Heart left ventricle (tissue), 16 donors: Measurements from ENCODE around the gene STX1B. TPM values are rescaled to one million over a fixed set of nuclear protein-coding genes. Genes with fewer than 3 reads are reported as not detected.

Experiments
- ATAC-seq, 4 donors: fragments of 200-7000 bp; cut with Tn5 transposase; one replicate each; pipeline ENCODE4 v1.9.1; 2020 to 2022; ENCODE audit warnings: moderate library complexity in 4 of 4, mild to moderate bottlenecking in 3 of 4, moderate number of reproducible peaks in 1 of 4
- DNase-seq, 5 donors: peaks; one replicate each; pipeline ENCODE4 v3.0.0-alpha.2; 2020
- H3K27ac ChIP-seq, 12 donors: fragments of 200-600 bp; sonication (generic) in 4 of 12; one replicate each; pipeline versions ENCODE4 v1.5.0 to v1.8.0; 2016 to 2022; ENCODE audit warnings: mild to moderate bottlenecking in 2 of 12
- H3K27me3 ChIP-seq, 9 donors: fragments of 200-600 bp; sonication (generic) in 2 of 9; one replicate each; pipeline versions ENCODE4 v1.5.1 to v1.8.0; 2016 to 2022; ENCODE audit warnings: mild to moderate bottlenecking in 3 of 9
- H3K36me3 ChIP-seq, 9 donors: fragments of 200-600 bp; sonication (generic) in 2 of 9; one replicate each; pipeline versions ENCODE4 v1.5.0 to v1.8.0; 2018 to 2022; ENCODE audit warnings: mild to moderate bottlenecking in 2 of 9
- H3K4me1 ChIP-seq, 12 donors: fragments of 200-600 bp; sonication (generic) in 4 of 12; one replicate each; pipeline versions ENCODE4 v1.5.0 to v1.8.0; 2016 to 2022; ENCODE audit warnings: mild to moderate bottlenecking in 3 of 12
- H3K4me3 ChIP-seq, 12 donors: fragments of 200-600 bp; sonication (generic) in 4 of 12; one replicate each; pipeline versions ENCODE4 v1.5.0 to v1.8.0; 2017 to 2022; ENCODE audit warnings: mild to moderate bottlenecking in 9 of 12, moderate library complexity in 4 of 12
- H3K9me3 ChIP-seq, 12 donors: fragments of 200-600 bp; sonication (generic) in 4 of 12; one replicate each; pipeline versions ENCODE4 v1.5.0 to v1.8.0; 2016 to 2022; ENCODE audit warnings: mild to moderate bottlenecking in 1 of 12
- POLR2A ChIP-seq, 2 donors: fragments of 450-650 bp; IDR thresholded peaks; one replicate each; pipeline ENCODE4 v1.6.1; 2017; ENCODE audit warnings: antibody characterized with exemption in 2 of 2, mild to moderate bottlenecking in 2 of 2, moderate library complexity in 2 of 2
- WGBS, 4 donors: extraction: QIAGEN DNeasy Blood & Tissue Kit in 2 of 4; methylation state at CpG; one replicate each; pipeline versions ENCODE4 v1.1.5 to v1.1.7; 2013 to 2018; 5-methylcytosine and 5-hydroxymethylcytosine counted together
- intact Hi-C, 10 donors: fragments of 100-400 bp; cut with DNase I; formaldehyde crosslinking; loops; one replicate each; pipeline versions ENCODE4 v1.11.1 to v1.14.2; 2022
- polyA plus RNA-seq, 2 donors: library from polyadenylated mRNA; stranded (reverse); fragments of 200-250 nt; gene quantifications; one replicate each; pipeline ENCODE4 v1.2.3, GENCODE V29; 2013
- total RNA-seq, 9 donors: library from RNA; depleted of rRNA in 2 of 9; stranded (reverse); fragments of >200 nt in 2 of 9; fragmentation: NEBNext Ultra II Directional in 3 of 9; extraction: Animal tissue kit (Norgen Biotek cat#: 25700) in 3 of 9; gene quantifications; one replicate each; pipeline versions ENCODE4 v1.1.0 to v1.2.4, GENCODE V29; 2016 to 2023
- TF ChIP-seq, protein P1 (sequence below), 12 donors: fragments of 200-600 bp; sonication (generic) in 4 of 12; IDR thresholded peaks; one replicate each; pipeline versions ENCODE4 v1.5.0 to v1.8.0; 2018 to 2022; ENCODE audit warnings: antibody characterized with exemption in 12 of 12, mild to moderate bottlenecking in 5 of 12
- donor health status: ischemic (EF 13 %, LVEDD 7.1; RV severe dilation, severe dysfunction).
- donor health status: healthy with polysubstance abuse.
- donor health status: DM: no; HTN: yes; CAD: no.
- donor health status: DM: no; HTN: no; CAD: no.
- donor health status: ischemic (EF 25% LVEDD 6.9; RV normal size, moderate dysfunction).
- donor health status: ischemic (EF 25% LVEDD 5.7; RV mildly dilated, moderate dysfunction).
- donor health status: healthy.
- donor health status: DM: yes; HTN: yes; CAD: no.
- donor health status: ischemic (EF 35%, LVEDD 5.7; RV mildly dilated, moderate dysfunction).
- donor health status: nonischemic (EF 11% LVEDD 7.7; RV severe dilation, severe dysfunction).
- donor health status: DM: yes; HTN: yes; CAD: no.
- donor health status: PGD.
- donor health status: ischemic (EF 29% LVEDD 5.4; RV normal size, mild dysfunction).
- donor health status: nonischemic (EF 23%, LVEDD 6.1; RV moderate dilation, normal function).

Gene STX1B
- total and polyA plus RNA-seq, 11 donors, result 0.20 to 2.1 (median 0.82) TPM

DNA sequence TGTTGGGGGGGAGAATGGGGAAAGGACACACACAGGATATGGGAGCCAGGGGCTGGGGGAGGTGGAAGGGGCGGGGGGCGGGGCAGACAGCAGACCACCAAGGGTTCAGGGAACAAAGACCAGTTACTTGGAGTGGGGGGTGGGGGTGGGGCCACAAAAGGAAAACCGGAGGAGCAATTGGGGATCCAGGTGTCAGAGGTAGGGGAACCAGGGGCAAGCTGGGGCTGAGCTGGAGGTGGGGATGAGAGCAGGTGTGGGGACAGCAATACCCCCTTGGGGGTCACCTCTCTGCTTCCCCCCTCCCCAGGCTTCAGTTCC, 62.9 kb downstream of the STX1B start:
- no peak for DNase-seq
- H3K4me1 ChIP-seq, result peaks cover 5 to 40% (median 22%) of the 10 kb centered on the region in 12 donors
- H3K9me3 ChIP-seq, result no peaks in the 10 kb centered on the region
- TF ChIP-seq POLR2A (IDR thresholded peaks at IDR 0.05), result no peak
- TF ChIP-seq, protein P1, sequence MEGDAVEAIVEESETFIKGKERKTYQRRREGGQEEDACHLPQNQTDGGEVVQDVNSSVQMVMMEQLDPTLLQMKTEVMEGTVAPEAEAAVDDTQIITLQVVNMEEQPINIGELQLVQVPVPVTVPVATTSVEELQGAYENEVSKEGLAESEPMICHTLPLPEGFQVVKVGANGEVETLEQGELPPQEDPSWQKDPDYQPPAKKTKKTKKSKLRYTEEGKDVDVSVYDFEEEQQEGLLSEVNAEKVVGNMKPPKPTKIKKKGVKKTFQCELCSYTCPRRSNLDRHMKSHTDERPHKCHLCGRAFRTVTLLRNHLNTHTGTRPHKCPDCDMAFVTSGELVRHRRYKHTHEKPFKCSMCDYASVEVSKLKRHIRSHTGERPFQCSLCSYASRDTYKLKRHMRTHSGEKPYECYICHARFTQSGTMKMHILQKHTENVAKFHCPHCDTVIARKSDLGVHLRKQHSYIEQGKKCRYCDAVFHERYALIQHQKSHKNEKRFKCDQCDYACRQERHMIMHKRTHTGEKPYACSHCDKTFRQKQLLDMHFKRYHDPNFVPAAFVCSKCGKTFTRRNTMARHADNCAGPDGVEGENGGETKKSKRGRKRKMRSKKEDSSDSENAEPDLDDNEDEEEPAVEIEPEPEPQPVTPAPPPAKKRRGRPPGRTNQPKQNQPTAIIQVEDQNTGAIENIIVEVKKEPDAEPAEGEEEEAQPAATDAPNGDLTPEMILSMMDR (IDR thresholded peaks at IDR 0.05), result no peak
- whole genome bisulfite sequencing, 4 donors, result 76 to 92% (median 88%) methylated on average over 3 of the region's 3 CpGs
- H3K27ac ChIP-seq, result peak overlapping the region in 7 of 12 donors; percentile 83 to 99 (median 95)
- no peak for ATAC-seq
- H3K36me3 ChIP-seq, result peaks cover 0 to 27% (median 12%) of the 10 kb centered on the region in 9 donors
- H3K4me3 ChIP-seq, result no peak overlapping the region
- intact Hi-C loops, result no loop called here
- H3K27me3 ChIP-seq, result no peaks in the 10 kb centered on the region

DNA sequence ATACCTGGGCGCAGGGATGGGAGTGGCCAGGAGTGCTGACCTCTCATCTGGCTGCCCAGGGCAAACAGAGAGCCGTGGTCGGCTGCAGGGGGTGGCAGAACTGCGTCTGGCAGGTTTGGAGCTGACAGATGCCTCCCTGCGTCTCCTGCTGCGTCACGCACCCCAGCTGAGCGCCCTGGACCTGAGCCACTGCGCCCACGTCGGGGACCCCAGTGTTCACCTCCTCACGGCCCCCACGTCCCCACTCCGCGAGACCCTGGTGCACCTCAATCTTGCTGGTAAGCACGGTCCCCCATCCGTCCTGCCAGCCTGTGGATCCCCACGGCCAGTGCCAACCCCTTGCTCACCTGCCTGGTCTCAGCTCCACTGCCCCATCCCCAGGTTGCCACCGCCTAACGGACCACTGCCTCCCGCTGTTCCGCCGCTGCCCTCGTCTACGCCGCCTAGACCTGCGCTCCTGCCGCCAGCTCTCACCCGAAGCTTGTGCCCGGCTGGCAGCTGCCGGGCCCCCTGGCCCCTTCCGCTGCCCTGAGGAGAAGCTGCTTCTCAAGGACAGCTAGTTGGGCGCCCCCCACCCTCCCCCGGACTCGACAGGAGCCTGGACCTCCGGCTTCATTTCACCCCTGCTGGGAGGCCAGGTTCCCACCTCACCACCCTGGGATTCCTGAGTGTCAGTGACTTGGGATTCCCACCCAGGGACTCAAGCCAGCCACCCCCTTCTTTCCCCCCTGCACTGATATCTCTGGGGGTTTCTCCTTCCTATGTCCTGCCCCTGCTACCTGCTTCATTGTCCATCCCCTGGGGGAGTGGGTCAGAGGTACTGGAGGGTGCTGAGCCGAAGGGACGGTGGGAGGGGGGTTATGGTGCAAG, 63.5 kb downstream of the STX1B start:
- Histone ChIP-seq H3K4me3 (no peak overlapping the region), H3K4me1 (peaks cover 5 to 41% (median 26%) of the 10 kb centered on the region in 12 donors), H3K36me3 (peaks cover 0 to 30% (median 14%) of the 10 kb centered on the region in 9 donors), H3K27me3 (no peaks in the 10 kb centered on the region), H3K9me3 (no peaks in the 10 kb centered on the region), H3K27ac (no peak overlapping the region)
- ATAC-seq (no peak), DNase-seq (peak in 1 of 5 donors; percentile 66)
- intact Hi-C loops, result no loop called here
- TF ChIP-seq, protein P1 (IDR thresholded peaks at IDR 0.05), result no peak
- no peak for TF ChIP-seq POLR2A (IDR thresholded peaks at IDR 0.05)
- WGBS, 4 donors, result 91 to 92% (median 92%) methylated on average over 37 to 38 of the region's 38 CpGs

DNA sequence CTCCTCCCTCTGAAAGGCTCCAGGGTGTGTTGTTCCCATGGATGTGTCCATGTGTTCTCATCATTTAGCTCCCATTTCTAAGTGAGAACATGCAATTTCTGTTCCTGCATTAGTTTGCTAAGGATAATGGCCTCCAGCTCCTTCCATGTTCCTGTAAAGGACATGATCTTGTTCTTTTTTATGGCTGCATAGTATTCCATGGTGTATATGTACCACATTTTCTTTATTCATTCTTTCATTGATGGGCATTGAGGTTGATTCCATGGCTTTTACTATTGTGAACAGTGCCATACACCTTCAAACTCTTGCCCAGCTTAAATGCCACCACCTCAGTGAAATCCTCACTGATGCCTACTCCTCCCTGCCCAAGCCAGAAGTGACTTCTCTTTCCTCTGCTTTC, 66.1 kb downstream of the STX1B start:
- Histone ChIP-seq H3K9me3 (no peaks in the 10 kb centered on the region), H3K27me3 (no peaks in the 10 kb centered on the region), H3K27ac (no peak overlapping the region), H3K4me3 (no peak overlapping the region), H3K36me3 (peaks cover 0 to 46% (median 26%) of the 10 kb centered on the region in 9 donors), H3K4me1 (peaks cover 0 to 20% (median 9%) of the 10 kb centered on the region in 12 donors)
- ATAC-seq (no peak), DNase-seq (no peak)
- TF ChIP-seq, protein P1 (IDR thresholded peaks at IDR 0.05), result no peak
- no peak for TF ChIP-seq POLR2A (IDR thresholded peaks at IDR 0.05)
- intact Hi-C loops, result no loop called here

DNA sequence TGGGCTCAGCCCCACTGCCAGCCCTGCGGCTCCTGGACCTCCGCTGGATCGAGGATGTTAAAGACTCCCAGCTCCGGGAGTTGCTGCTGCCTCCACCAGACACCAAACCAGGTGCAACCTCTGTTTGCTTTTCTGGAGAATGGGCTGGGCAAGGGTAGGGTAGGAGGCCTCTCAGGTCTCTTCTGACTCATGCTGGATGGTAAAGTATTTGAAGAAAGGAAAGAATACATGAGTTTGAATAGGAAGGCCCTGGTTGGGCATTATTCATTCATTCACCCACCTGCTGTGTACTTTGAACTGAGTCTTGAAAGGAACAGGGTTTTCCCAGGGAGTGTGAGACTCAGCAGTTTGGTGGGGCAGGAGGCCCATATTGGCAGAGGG, 68.0 kb downstream of the STX1B start:
- intact Hi-C loops, result no loop called here
- peaks cover 0 to 46% (median 26%) of the 10 kb centered on the region in 9 donors for H3K36me3 ChIP-seq

More for the DNA sequence above, 68.0 kb downstream of the STX1B start:
- Histone ChIP-seq H3K27ac (no peak overlapping the region), H3K27me3 (no peaks in the 10 kb centered on the region), H3K4me1 (peaks cover 0 to 23% (median 7%) of the 10 kb centered on the region in 12 donors), H3K9me3 (no peaks in the 10 kb centered on the region), H3K4me3 (no peak overlapping the region)
- WGBS, 4 donors, result 85 to 92% (median 88%) methylated on average over 4 of the region's 4 CpGs
- DNase-seq (no peak), ATAC-seq (no peak)
- TF ChIP-seq POLR2A (IDR thresholded peaks at IDR 0.05), result no peak
- TF ChIP-seq, protein P1 (IDR thresholded peaks at IDR 0.05), result no peak
